ENCODE results near the gene CERKL. TPM values are rescaled to one million over a fixed set of nuclear protein-coding genes. Genes with fewer than 3 reads are reported as not detected.

Gene CERKL
- total RNA-seq, 4 donors from 2014 or later, result not detected

DNA sequence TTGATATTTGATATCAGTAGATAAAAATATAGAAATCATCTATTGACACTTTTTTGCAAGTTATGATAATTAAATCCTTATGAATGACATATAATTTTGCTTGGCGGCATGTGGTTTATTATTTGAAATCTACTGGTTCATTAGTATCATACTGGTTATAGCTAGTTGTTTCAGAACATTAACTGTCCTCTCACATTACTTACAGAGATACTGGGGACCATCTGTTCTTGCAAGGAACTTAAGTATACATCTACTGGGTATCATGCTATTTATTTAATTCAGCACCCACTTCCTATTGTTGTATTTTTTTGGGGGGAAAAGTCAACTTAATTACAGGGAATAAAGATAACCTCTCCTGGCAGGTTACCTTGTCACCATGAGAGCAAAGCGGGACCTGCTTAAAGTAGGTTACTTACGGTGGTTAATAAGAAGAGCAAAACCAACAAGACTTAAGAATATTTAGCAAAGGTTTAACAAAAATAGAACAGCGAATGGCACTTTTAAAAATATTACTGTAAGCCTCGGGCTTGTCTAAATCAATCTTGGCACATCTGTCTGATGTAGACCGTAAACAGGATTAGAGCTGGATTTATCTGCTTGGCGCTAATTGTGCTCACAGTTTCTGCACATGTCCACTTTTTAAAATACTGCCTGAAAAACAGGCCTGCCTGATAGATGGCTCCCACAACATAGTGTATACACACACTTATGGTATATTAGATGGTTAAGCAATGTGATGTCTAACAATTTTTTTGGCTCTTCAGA, 41.8 kb downstream of the CERKL start:
- Histone ChIP-seq H3K27me3 (no peaks in the 10 kb centered on the region), H3K9me3 (no peaks in the 10 kb centered on the region), H3K4me3 (no peak overlapping the region), H3K4me1 (no peaks in the 10 kb centered on the region), H3K27ac (no peak overlapping the region), H3K36me3 (no peaks in the 10 kb centered on the region)
- 61% methylated on average over 7 of the region's 7 CpGs for WGBS
- TF ChIP-seq POLR2A (IDR thresholded peaks at IDR 0.05) (no peak), POLR2AphosphoS5 (IDR thresholded peaks at IDR 0.05) (no peak), EP300 (IDR thresholded peaks at IDR 0.05) (no peak)
- TF ChIP-seq, protein P1, sequence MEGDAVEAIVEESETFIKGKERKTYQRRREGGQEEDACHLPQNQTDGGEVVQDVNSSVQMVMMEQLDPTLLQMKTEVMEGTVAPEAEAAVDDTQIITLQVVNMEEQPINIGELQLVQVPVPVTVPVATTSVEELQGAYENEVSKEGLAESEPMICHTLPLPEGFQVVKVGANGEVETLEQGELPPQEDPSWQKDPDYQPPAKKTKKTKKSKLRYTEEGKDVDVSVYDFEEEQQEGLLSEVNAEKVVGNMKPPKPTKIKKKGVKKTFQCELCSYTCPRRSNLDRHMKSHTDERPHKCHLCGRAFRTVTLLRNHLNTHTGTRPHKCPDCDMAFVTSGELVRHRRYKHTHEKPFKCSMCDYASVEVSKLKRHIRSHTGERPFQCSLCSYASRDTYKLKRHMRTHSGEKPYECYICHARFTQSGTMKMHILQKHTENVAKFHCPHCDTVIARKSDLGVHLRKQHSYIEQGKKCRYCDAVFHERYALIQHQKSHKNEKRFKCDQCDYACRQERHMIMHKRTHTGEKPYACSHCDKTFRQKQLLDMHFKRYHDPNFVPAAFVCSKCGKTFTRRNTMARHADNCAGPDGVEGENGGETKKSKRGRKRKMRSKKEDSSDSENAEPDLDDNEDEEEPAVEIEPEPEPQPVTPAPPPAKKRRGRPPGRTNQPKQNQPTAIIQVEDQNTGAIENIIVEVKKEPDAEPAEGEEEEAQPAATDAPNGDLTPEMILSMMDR (IDR thresholded peaks at IDR 0.05), result no peak
- no peak for DNase-seq (ENCODE audit: low spot score in 2 of 2)

DNA sequence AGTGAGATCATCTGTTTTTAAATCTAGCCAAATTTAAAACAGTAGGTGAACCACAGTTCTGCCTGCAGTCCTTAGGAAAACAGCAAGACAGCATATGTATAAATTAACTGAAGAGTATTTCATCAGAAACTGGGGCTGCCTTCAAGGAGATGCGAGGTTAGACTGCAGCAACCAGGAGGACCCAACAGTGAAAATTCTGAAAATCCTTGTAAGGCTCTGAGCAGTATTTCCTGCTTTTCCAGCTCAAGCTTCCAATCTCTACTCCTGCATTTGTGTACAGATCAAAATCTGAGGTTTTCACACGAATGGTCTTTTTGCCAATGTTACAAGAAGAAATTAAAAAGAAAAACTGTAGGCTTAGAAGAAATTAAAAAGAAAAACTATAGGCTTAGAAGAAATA, 43.7 kb downstream of the CERKL start:
- no peak overlapping the region for H3K27ac ChIP-seq
- no peak for DNase-seq (ENCODE audit: low spot score in 2 of 2)
- H3K36me3 ChIP-seq, result no peaks in the 10 kb centered on the region
- no peak overlapping the region for H3K4me3 ChIP-seq
- no peaks in the 10 kb centered on the region for H3K27me3 ChIP-seq
- WGBS, result 42% methylated on average over 2 of the region's 2 CpGs
- H3K4me1 ChIP-seq, result no peaks in the 10 kb centered on the region
- TF ChIP-seq, protein P1 (IDR thresholded peaks at IDR 0.05), result no peak
- no peak for TF ChIP-seq POLR2AphosphoS5 (IDR thresholded peaks at IDR 0.05)
- TF ChIP-seq POLR2A (IDR thresholded peaks at IDR 0.05), result no peak
- TF ChIP-seq EP300 (IDR thresholded peaks at IDR 0.05), result no peak
- H3K9me3 ChIP-seq, result no peaks in the 10 kb centered on the region

DNA sequence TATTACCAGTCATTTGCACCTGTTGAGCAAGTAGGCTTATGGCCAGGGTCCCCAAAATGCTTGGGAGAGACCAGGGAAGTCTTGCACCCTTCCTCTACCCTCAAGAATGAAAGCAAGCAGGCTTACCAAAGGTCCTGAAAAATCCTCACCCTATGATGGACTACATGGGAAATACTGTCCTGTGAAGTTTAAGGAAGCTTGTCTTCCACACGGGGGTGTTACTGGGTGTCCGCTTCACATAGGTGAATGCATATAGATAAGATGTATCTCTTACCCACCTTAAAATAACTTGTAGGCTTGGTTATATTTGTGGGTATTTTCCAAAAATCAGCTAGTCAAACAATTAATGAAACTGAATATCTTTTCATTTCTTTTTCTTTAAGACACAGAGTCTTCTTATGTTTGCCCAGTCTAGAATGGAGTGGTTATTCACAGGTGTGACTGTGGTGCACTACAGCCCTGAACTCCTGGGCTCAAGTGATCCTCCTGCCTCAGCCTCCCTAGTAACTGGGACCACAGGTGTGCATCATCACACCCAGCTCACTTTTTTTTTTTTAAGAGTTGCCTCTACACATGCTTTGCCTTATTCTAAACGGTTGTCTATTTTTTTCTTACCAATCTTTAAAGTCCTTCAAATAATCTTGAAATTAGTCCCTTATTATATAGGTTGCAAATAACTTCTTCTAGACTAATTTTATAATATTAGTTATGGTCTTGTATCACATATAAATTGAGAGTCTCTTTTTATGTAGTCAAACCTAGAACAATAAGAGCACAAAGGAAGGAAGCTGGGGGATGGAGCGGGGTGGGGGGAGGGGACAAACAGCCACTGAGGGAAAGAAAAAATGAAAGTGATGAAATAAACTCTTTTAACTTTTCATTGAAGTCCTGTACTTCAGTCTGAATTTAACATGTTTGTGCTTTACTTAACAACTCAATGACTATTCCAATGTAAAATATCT, 49.0 kb downstream of the CERKL start:
- no peaks in the 10 kb centered on the region for H3K27me3 ChIP-seq
- no peaks in the 10 kb centered on the region for H3K36me3 ChIP-seq
- no peak for DNase-seq (ENCODE audit: low spot score in 2 of 2)
- TF ChIP-seq POLR2A (IDR thresholded peaks at IDR 0.05), result no peak
- no peak for TF ChIP-seq EP300 (IDR thresholded peaks at IDR 0.05)
- TF ChIP-seq, protein P1 (IDR thresholded peaks at IDR 0.05), result no peak
- no peak for TF ChIP-seq POLR2AphosphoS5 (IDR thresholded peaks at IDR 0.05)
- no peak overlapping the region for H3K4me3 ChIP-seq
- WGBS, result 80% methylated on average over 4 of the region's 4 CpGs
- H3K4me1 ChIP-seq, result no peaks in the 10 kb centered on the region
- peaks cover 3% of the 10 kb centered on the region for H3K9me3 ChIP-seq
- no peak overlapping the region for H3K27ac ChIP-seq

DNA sequence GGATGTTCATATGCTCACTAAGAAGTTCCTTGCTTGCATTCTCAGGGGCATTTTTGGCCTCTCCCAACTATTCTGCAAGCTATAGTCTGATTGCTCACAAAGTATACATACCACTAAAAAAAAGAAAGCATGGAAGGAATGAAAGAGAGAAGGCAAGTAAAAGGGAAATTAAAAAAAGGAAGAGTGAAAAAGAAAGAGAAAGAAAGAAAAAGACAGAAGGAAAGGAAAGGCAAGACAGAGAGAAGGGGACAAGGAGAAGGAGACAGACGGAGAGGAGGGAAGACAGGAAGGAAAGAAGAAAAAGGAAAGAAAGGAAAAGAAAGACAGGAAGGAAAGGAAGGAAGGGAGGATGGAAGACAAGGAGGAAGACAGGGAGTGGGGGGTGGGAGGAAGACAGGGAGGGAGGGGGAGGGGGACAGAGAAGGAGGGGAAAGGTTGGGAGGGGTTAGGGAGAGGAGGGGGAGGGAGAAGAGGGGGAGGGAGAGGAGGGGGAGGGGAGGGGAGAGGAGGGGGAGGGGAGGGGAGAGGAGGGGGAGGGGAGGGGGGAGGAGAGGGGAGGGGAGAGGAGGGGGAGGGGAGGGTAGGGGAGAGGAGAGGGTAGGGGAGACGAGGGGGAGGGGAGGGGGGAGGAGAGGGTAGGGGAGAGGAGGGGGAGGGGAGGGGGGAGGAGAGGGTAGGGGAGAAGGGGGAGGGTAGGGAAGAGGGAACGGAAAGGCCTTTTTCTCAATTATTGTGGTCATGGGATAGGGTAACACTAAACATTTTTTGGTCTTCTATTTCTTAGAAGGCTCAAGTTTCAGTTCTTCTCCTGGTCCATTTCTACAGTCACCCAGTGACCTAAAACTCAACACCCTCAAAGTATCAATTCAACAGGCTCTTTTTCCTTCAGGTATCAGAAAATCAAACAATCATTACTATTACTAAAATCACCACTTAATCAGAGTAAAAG, 50.7 kb downstream of the CERKL start:
- H3K36me3 ChIP-seq, result no peaks in the 10 kb centered on the region
- H3K9me3 ChIP-seq, result peaks cover 3% of the 10 kb centered on the region
- no peak overlapping the region for H3K4me3 ChIP-seq
- H3K27me3 ChIP-seq, result no peaks in the 10 kb centered on the region
- no peak overlapping the region for H3K27ac ChIP-seq
- no peak for DNase-seq (ENCODE audit: low spot score in 2 of 2)
- 73% methylated on average over 3 of the region's 3 CpGs for WGBS
- TF ChIP-seq EP300 (IDR thresholded peaks at IDR 0.05) (no peak), POLR2A (IDR thresholded peaks at IDR 0.05) (no peak), POLR2AphosphoS5 (IDR thresholded peaks at IDR 0.05) (no peak)
- TF ChIP-seq, protein P1 (IDR thresholded peaks at IDR 0.05), result no peak
- H3K4me1 ChIP-seq, result no peaks in the 10 kb centered on the region
